Body of pancreas (tissue), 4 donors: Measurements from ENCODE around the gene OR1C1.

ENCODE experiments used
- POLR2A ChIP-seq, 3 donors: fragments of 450-650 bp; IDR thresholded peaks; one replicate each; pipeline ENCODE4 v1.6.1; 2016; ENCODE audit warnings: antibody characterized with exemption in 3 of 3, mild to moderate bottlenecking in 2 of 3
- TF ChIP-seq, protein P1 (sequence below), 7 experiments: fragments of 450-650 bp in 4 of 7; fragments of 200-600 bp in 3 of 7; sonication (generic) in 3 of 7; IDR thresholded peaks; one replicate each; pipeline ENCODE4 v1.5.1; 2016 to 2019; ENCODE audit warnings: antibody characterized with exemption in 7 of 7

- TF ChIP-seq, protein P1, sequence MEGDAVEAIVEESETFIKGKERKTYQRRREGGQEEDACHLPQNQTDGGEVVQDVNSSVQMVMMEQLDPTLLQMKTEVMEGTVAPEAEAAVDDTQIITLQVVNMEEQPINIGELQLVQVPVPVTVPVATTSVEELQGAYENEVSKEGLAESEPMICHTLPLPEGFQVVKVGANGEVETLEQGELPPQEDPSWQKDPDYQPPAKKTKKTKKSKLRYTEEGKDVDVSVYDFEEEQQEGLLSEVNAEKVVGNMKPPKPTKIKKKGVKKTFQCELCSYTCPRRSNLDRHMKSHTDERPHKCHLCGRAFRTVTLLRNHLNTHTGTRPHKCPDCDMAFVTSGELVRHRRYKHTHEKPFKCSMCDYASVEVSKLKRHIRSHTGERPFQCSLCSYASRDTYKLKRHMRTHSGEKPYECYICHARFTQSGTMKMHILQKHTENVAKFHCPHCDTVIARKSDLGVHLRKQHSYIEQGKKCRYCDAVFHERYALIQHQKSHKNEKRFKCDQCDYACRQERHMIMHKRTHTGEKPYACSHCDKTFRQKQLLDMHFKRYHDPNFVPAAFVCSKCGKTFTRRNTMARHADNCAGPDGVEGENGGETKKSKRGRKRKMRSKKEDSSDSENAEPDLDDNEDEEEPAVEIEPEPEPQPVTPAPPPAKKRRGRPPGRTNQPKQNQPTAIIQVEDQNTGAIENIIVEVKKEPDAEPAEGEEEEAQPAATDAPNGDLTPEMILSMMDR (IDR thresholded peaks at IDR 0.05), result no peak
- TF ChIP-seq POLR2A (IDR thresholded peaks at IDR 0.05), result no peak
These were observed 39.1 kb downstream of the OR1C1 start for GRCh38 chr1:247721222-247721621.
